ENCODE data around the gene TMEM130.

TMEM130 gene

GRCh38 chr7:98807068-98808048 is 62.5 kb downstream of the TMEM130 start:
- no peak for DNase-seq (ENCODE audit: low spot score)

- DNase-seq (ENCODE audit: low spot score): no peak
These were observed 63.6 kb downstream of the TMEM130 start for GRCh38 chr7:98805956-98806838.

DNA sequence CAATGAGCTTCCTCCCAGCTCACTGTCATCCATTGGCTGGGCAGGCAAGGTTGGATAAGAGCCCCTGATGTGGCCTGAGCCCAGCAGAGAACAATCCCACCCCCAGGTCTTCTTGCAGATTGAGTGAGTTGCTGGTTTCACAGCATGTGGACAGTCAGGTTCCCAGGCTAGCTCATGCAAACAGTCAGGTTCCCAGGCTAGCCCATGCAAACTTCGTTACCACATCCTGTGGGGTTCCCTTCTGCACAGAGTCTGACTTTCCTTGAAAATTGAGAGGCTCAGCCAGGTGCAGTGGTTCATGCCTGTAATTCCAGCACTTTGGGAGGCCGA is 67.1 kb downstream of the TMEM130 start:
- no peak for DNase-seq (ENCODE audit: low spot score)

DNA sequence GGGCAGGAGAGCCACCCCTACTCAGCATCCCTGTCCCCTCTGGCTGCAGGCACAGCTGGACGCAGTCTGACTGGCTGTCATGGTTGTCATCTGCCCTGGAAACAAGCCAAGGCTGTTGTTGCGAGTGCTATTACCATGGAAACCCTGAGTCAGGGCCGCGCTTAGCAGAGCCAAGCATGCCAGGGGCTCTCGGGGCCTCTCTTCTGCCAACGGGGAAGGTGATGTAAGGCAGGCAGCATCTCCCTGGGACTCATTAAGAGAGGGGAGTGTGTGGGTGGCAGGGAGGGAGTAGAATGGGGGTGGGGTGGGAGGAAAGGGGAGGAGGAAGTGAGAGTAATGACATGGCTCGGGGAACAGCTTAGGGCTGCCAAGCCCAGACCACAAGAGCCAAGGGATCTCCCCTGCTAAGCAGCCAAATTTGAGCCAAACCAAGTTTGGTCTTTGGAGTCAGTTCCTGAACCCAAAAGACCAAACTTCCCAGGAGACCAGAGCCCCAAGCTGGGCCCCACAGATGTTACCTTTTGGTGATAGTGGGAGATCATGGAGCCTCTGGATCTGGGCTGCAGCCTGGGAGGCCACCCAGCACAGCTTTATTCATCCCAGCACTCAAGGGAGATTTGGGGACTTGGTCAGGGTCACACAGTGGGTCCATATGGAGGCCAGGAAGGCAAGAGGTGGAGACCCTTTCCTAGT is 67.6 kb downstream of the TMEM130 start:
- DNase-seq (ENCODE audit: low spot score): peak; percentile 11

- no peak for DNase-seq (ENCODE audit: low spot score)
These were observed 68.8 kb downstream of the TMEM130 start for GRCh38 chr7:98800996-98801395.

GRCh38 chr7:98797150-98797549 is 72.7 kb downstream of the TMEM130 start:
- DNase-seq (ENCODE audit: low spot score): no peak

All from pons (tissue), 1 donor.